Measurements from ENCODE around the gene COL25A1. TPM values are rescaled to one million over a fixed set of nuclear protein-coding genes. Genes with fewer than 3 reads are reported as not detected.
A peak's percentile ranks its signal among the peaks of the same experiment; 100 is the strongest.
"Not testable (repeated sequence)": the region's sequence is repeated elsewhere in the genome, so short reads cannot be mapped to it uniquely, and the experiment has no call there.

The COL25A1 gene
- total RNA-seq, 1 experiment from 2014 or later = not detected

DNA sequence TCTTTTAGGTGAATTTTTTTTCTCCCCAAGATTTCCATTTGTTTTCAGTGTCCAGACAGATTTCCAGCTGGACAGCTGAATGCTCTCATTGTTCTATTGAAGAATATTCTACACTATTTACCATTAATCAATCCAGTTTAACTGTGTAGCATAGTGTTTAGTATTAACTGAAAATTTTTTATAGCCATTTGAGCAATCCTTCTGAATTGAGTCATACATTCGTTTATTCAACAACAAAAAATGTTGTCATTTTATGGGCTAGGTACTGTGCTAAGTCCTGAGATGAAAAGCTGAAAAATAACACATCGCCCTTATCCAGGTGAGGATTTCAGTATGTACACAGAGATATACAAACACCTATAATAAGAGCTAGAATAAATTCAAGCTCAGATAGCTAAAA, 223.3 kb downstream of the COL25A1 start:
- no peaks in the 10 kb centered on the region for H3K9me3 Mint-ChIP-seq (ENCODE audit: low read depth, unreplicated experiment)
- DNase-seq = no peak
- H3K4me1 Mint-ChIP-seq (ENCODE audit: low read depth, unreplicated experiment) = no peaks in the 10 kb centered on the region
- peak overlapping the region; percentile 42 for H3K27ac Mint-ChIP-seq (ENCODE audit: unreplicated experiment)
- H3K27me3 Mint-ChIP-seq (ENCODE audit: unreplicated experiment) = no peaks in the 10 kb centered on the region
- intact Hi-C loops (cut with micrococcal nuclease; ENCODE audit: unreplicated experiment) = loop anchor here (5.0 kb wide), 1 partner anchor 218 kb away; no protein-coding TSS in a partner anchor
- no peaks in the 10 kb centered on the region for H3K36me3 Mint-ChIP-seq (ENCODE audit: insufficient read depth, unreplicated experiment)
- peak overlapping the region; percentile 10 for H3K4me3 Mint-ChIP-seq (ENCODE audit: low read depth, unreplicated experiment)
- CTCF ChIA-PET = no interaction called here
- no peak for TF ChIP-seq CTCF (IDR thresholded peaks at IDR 0.05; ENCODE audit: unreplicated experiment)
- no TSS peak for BruUV-seq (replicated peaks)

DNA sequence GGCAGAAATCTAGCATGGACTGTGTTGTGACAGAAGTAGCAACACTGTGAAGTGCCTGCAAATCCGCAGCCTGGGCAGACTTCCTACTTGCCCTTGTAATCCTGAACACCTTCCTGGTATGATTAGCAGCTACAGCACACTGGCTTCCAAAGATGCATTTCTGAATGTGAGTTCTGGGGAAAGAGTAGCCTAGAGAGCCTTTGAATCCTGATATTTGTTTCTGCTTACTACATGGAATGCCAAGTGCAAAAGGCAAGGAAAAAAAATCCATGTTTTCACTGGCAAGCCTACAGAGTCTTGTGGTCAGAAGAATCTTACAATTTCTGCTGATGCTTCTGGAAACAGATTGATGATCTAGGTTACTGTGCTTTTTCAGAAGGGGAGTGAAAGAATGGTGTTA, 223.7 kb downstream of the COL25A1 start:
- CTCF ChIA-PET = no interaction called here
- DNase-seq = peak; percentile 1
- Mint-ChIP-seq H3K4me1 (ENCODE audit: low read depth, unreplicated experiment) (no peaks in the 10 kb centered on the region), H3K27me3 (ENCODE audit: unreplicated experiment) (no peaks in the 10 kb centered on the region), H3K36me3 (ENCODE audit: insufficient read depth, unreplicated experiment) (no peaks in the 10 kb centered on the region), H3K27ac (ENCODE audit: unreplicated experiment) (peak overlapping the region; percentile 42), H3K4me3 (ENCODE audit: low read depth, unreplicated experiment) (peak overlapping the region; percentile 10), H3K9me3 (ENCODE audit: low read depth, unreplicated experiment) (no peaks in the 10 kb centered on the region)
- intact Hi-C loops (cut with micrococcal nuclease; ENCODE audit: unreplicated experiment) = loop anchor here (5.0 kb wide), 1 partner anchor 219 kb away; no protein-coding TSS in a partner anchor
- no TSS peak for BruUV-seq (replicated peaks)
- no peak for TF ChIP-seq CTCF (IDR thresholded peaks at IDR 0.05; ENCODE audit: unreplicated experiment)

DNA sequence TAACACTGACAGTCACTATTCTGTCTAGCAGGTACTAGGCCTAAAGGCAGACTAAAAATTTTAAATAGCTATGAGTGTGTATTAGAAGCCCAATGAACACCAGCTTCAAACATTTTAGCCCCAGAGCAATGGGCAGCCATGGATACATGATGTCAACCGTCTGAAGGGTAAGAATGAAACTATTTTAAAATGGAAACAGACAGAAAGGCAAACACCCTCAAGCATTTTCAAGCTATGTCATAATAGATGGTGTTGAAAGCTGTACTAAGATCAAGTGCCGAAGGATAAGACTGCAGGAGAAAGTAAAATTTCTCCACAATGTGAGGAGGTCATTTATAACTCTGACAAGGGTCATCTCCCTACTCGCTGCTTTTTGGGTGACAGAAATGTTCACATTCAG, 225.0 kb downstream of the COL25A1 start:
- H3K4me3 Mint-ChIP-seq (ENCODE audit: low read depth, unreplicated experiment) = no peak overlapping the region
- no peak for TF ChIP-seq CTCF (IDR thresholded peaks at IDR 0.05; ENCODE audit: unreplicated experiment)
- H3K36me3 Mint-ChIP-seq (ENCODE audit: insufficient read depth, unreplicated experiment) = no peaks in the 10 kb centered on the region
- H3K9me3 Mint-ChIP-seq (ENCODE audit: low read depth, unreplicated experiment) = no peaks in the 10 kb centered on the region
- intact Hi-C loops (cut with micrococcal nuclease; ENCODE audit: unreplicated experiment) = loop anchor here (5.0 kb wide), 1 partner anchor 220 kb away; no protein-coding TSS in a partner anchor
- H3K27ac Mint-ChIP-seq (ENCODE audit: unreplicated experiment) = no peak overlapping the region
- H3K27me3 Mint-ChIP-seq (ENCODE audit: unreplicated experiment) = no peaks in the 10 kb centered on the region
- no peaks in the 10 kb centered on the region for H3K4me1 Mint-ChIP-seq (ENCODE audit: low read depth, unreplicated experiment)
- CTCF ChIA-PET = interaction anchor here (0.6 kb wide), 1 partner anchor 1765 kb away, joined by 3 read pairs; no protein-coding TSS in a partner anchor
- DNase-seq = no peak
- no TSS peak for BruUV-seq (replicated peaks)

DNA sequence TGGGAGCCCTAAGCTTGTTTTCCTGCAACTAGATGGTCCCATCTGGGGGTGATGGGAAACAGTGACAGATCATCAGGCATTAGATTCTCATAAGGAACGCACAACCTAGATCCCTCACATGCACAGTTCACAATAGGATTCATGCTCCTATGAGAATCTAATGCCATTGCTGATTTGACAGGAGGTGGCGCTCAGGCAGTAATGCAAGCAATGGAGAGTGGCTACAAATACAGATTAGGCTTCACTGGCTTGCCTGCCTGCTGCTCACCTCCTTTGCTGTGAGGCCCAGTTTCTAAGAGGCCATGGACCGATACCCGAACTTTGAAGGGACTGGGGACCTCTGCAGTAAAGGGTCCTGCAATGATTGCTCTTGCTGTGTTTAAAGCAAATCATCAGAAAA, 225.7 kb downstream of the COL25A1 start:
- H3K9me3 Mint-ChIP-seq (ENCODE audit: low read depth, unreplicated experiment); H3K27ac Mint-ChIP-seq (ENCODE audit: unreplicated experiment); H3K36me3 Mint-ChIP-seq (ENCODE audit: insufficient read depth, unreplicated experiment); H3K4me1 Mint-ChIP-seq (ENCODE audit: low read depth, unreplicated experiment); CTCF ChIA-PET; BruUV-seq (replicated peaks); DNase-seq; H3K27me3 Mint-ChIP-seq (ENCODE audit: unreplicated experiment); H3K4me3 Mint-ChIP-seq (ENCODE audit: low read depth, unreplicated experiment): not testable (repeated sequence)
- intact Hi-C loops (cut with micrococcal nuclease; ENCODE audit: unreplicated experiment) = loop anchor here (5.0 kb wide), 1 partner anchor 221 kb away; no protein-coding TSS in a partner anchor

DNA sequence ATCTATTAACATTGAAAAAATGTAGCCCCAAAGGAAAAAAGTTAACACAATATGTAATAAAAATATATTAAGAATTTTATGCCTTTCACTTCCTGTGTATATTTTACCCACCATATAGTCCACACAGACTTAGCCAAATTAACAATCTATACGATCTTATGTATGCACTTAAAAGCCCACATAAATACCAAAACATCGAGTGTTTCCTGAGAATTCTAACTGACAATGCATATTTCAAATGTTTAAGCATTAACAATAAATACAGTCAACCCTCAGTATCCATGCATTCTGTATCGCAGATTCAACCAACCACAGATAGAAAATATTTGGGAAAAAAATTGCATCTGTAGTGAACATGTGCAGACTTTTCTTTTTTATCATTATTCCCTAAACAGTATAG, 226.8 kb downstream of the COL25A1 start:
- BruUV-seq (replicated peaks) = no TSS peak
- Mint-ChIP-seq H3K9me3 (ENCODE audit: low read depth, unreplicated experiment) (no peaks in the 10 kb centered on the region), H3K27ac (ENCODE audit: unreplicated experiment) (no peak overlapping the region), H3K36me3 (ENCODE audit: insufficient read depth, unreplicated experiment) (no peaks in the 10 kb centered on the region), H3K27me3 (ENCODE audit: unreplicated experiment) (no peaks in the 10 kb centered on the region), H3K4me3 (ENCODE audit: low read depth, unreplicated experiment) (no peak overlapping the region), H3K4me1 (ENCODE audit: low read depth, unreplicated experiment) (no peaks in the 10 kb centered on the region)
- DNase-seq = no peak
- TF ChIP-seq CTCF (IDR thresholded peaks at IDR 0.05; ENCODE audit: unreplicated experiment) = no peak
- CTCF ChIA-PET = no interaction called here
- intact Hi-C loops (cut with micrococcal nuclease; ENCODE audit: unreplicated experiment) = loop anchor here (5.0 kb wide), 1 partner anchor 222 kb away; no protein-coding TSS in a partner anchor
